HEK293 (cell line): ENCODE measurements around the gene CDKN2D.

ENCODE experiments used
- CTCF ChIP-seq: fragments of 450-650 bp; formaldehyde crosslinking; IDR thresholded peaks from 2 replicates; pipeline ENCODE4 v1.5.1; 2016; ENCODE audit warnings: missing biosample characterization, missing genetic modification characterization
- MEIS1 ChIP-seq: sonication (generic); formaldehyde crosslinking; IDR thresholded peaks from 2 replicates; pipeline ENCODE4 v1.8.1; 2022; ENCODE audit warnings: missing genetic modification reagents, mild to moderate bottlenecking, borderline replicate concordance
- PRDM6 ChIP-seq: fragments of 450-650 bp; formaldehyde crosslinking; IDR thresholded peaks from 2 replicates; pipeline ENCODE4 v1.5.1; 2017; ENCODE audit warnings: missing biosample characterization, missing genetic modification characterization
- YY1 ChIP-seq: fragments of 450-650 bp; formaldehyde crosslinking; IDR thresholded peaks from 2 replicates; pipeline ENCODE4 v1.5.1; 2018; ENCODE audit warnings: missing biosample characterization, missing genetic modification characterization
- ZFP41 ChIP-seq: fragments of 450-650 bp; formaldehyde crosslinking; IDR thresholded peaks from 2 replicates; pipeline ENCODE4 v1.5.1; 2016; ENCODE audit warnings: missing biosample characterization, missing genetic modification characterization, borderline replicate concordance
- ZNF23 ChIP-seq: fragments of 450-650 bp; formaldehyde crosslinking; IDR thresholded peaks from 2 replicates; pipeline ENCODE4 v1.5.1; 2016; ENCODE audit warnings: missing biosample characterization, missing genetic modification characterization, borderline replicate concordance
- ZNF311 ChIP-seq: fragments of 450-650 bp; formaldehyde crosslinking; IDR thresholded peaks from 2 replicates; pipeline ENCODE4 v1.5.1; 2017; ENCODE audit warnings: missing biosample characterization, missing genetic modification characterization, borderline replicate concordance
- ZNF354C ChIP-seq: fragments of 450-650 bp; formaldehyde crosslinking; IDR thresholded peaks from 2 replicates; pipeline ENCODE4 v1.5.1; 2016; ENCODE audit warnings: missing biosample characterization, missing genetic modification characterization, low read depth, borderline replicate concordance
- ZNF560 ChIP-seq: fragments of 450-650 bp; formaldehyde crosslinking; IDR thresholded peaks from 2 replicates; pipeline ENCODE4 v1.5.1; 2017; ENCODE audit warnings: missing biosample characterization, missing genetic modification characterization, borderline replicate concordance
- ZNF654 ChIP-seq: fragments of 450-650 bp; formaldehyde crosslinking; IDR thresholded peaks from 2 replicates; pipeline ENCODE4 v1.5.1; 2016; ENCODE audit warnings: low read depth, missing biosample characterization, missing genetic modification characterization
- ZNF76 ChIP-seq: fragments of 450-650 bp; formaldehyde crosslinking; IDR thresholded peaks from 2 replicates; pipeline ENCODE4; 2016; ENCODE audit warnings: low read depth, missing biosample characterization, missing genetic modification characterization, borderline replicate concordance
- ZNF792 ChIP-seq: fragments of 450-650 bp; formaldehyde crosslinking; IDR thresholded peaks from 2 replicates; pipeline ENCODE4 v1.5.1; 2016; ENCODE audit warnings: missing biosample characterization, missing genetic modification characterization
- TF ChIP-seq, protein P1 (sequence below): fragments of 450-650 bp; formaldehyde crosslinking; IDR thresholded peaks from 2 replicates; pipeline ENCODE4 v1.5.1; 2016; ENCODE audit warnings: missing biosample characterization, missing genetic modification characterization
- TF ChIP-seq, protein P2 (sequence below): fragments of 450-650 bp; formaldehyde crosslinking; IDR thresholded peaks from 2 replicates; pipeline ENCODE4 v1.5.1; 2016; ENCODE audit warnings: missing biosample characterization, missing genetic modification characterization

- TF ChIP-seq CTCF (peak; percentile 46), MEIS1 (CRISPR knock-in tag) (no peak), ZNF654 (tag by site-specific recombination) (no peak), ZNF311 (tag by site-specific recombination) (no peak), ZFP41 (tag by site-specific recombination) (no peak), YY1 (tag by site-specific recombination) (peak; percentile 65; the same call in 1 of the 2 replicates), ZNF354C (tag by site-specific recombination) (no peak), ZNF792 (no peak), ZNF560 (tag by site-specific recombination) (0 out of 2 replicates have a peak, but pooled peaks have one; percentile 5), ZNF23 (tag by site-specific recombination) (no peak), PRDM6 (tag by site-specific recombination) (no peak), ZNF76 (tag by site-specific recombination) (peak; percentile 54; the same call in 1 of the 2 replicates)
- TF ChIP-seq, protein P1, sequence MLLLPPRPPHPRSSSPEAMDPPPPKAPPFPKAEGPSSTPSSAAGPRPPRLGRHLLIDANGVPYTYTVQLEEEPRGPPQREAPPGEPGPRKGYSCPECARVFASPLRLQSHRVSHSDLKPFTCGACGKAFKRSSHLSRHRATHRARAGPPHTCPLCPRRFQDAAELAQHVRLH: 0 out of 2 replicates have a peak, but pooled peaks have one; percentile 7
- TF ChIP-seq, protein P2, sequence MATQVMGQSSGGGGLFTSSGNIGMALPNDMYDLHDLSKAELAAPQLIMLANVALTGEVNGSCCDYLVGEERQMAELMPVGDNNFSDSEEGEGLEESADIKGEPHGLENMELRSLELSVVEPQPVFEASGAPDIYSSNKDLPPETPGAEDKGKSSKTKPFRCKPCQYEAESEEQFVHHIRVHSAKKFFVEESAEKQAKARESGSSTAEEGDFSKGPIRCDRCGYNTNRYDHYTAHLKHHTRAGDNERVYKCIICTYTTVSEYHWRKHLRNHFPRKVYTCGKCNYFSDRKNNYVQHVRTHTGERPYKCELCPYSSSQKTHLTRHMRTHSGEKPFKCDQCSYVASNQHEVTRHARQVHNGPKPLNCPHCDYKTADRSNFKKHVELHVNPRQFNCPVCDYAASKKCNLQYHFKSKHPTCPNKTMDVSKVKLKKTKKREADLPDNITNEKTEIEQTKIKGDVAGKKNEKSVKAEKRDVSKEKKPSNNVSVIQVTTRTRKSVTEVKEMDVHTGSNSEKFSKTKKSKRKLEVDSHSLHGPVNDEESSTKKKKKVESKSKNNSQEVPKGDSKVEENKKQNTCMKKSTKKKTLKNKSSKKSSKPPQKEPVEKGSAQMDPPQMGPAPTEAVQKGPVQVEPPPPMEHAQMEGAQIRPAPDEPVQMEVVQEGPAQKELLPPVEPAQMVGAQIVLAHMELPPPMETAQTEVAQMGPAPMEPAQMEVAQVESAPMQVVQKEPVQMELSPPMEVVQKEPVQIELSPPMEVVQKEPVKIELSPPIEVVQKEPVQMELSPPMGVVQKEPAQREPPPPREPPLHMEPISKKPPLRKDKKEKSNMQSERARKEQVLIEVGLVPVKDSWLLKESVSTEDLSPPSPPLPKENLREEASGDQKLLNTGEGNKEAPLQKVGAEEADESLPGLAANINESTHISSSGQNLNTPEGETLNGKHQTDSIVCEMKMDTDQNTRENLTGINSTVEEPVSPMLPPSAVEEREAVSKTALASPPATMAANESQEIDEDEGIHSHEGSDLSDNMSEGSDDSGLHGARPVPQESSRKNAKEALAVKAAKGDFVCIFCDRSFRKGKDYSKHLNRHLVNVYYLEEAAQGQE (tag by site-specific recombination): no peak; the same call in none of the 2 replicates
Observed at GRCh38 chr19:10565567-10566407, 3.0 kb downstream of the CDKN2D start, which contains the start of gene KRI1.
